Chondrocyte (in vitro differentiated cells): ENCODE measurements around the gene LRRC73. TPM values are rescaled to one million over a fixed set of nuclear protein-coding genes. Genes with fewer than 3 reads are reported as not detected.

Experiments used
- DNase-seq: peaks from one replicate; pipeline ENCODE4 v3.0.0; 2021; ENCODE audit warnings: mixed read lengths, low spot score
- H3K27ac Mint-ChIP-seq: one replicate; pipeline ENCODE4 v1.8.0; 2021; ENCODE audit warnings: mild to moderate bottlenecking, moderate library complexity, mixed read lengths; ENCODE audit not compliant: unreplicated experiment
- H3K27me3 Mint-ChIP-seq: 2 replicates; pipeline ENCODE4 v1.8.0; 2021; ENCODE audit warnings: low read depth, mixed read lengths
- H3K36me3 Mint-ChIP-seq: 2 replicates; pipeline ENCODE4 v1.8.0; 2021; ENCODE audit warnings: low read depth, mixed read lengths
- H3K4me1 Mint-ChIP-seq: 2 replicates; pipeline ENCODE4 v1.8.0; 2021; ENCODE audit warnings: low read depth, mild to moderate bottlenecking, mixed read lengths
- H3K4me3 Mint-ChIP-seq: one replicate; pipeline ENCODE4 v1.8.0; 2021; ENCODE audit warnings: mild to moderate bottlenecking, moderate library complexity, mixed read lengths; ENCODE audit not compliant: unreplicated experiment
- H3K9me3 Mint-ChIP-seq: 2 replicates; pipeline ENCODE4 v1.8.0; 2021; ENCODE audit warnings: low read depth, mixed read lengths
- total RNA-seq: library from RNA; stranded (reverse); gene quantifications from 3 replicates; pipeline ENCODE4 v1.2.1, GENCODE V29; 2021
- TF ChIP-seq, protein P1 (sequence below): fragments of 200-600 bp; sonication (generic); IDR thresholded peaks from 2 replicates; pipeline ENCODE4 v1.5.0; 2021; ENCODE audit warnings: antibody characterized with exemption, mild to moderate bottlenecking, moderate library complexity

Gene LRRC73
- total RNA-seq, 1 donor from 2014 or later = 0.62 TPM

DNA sequence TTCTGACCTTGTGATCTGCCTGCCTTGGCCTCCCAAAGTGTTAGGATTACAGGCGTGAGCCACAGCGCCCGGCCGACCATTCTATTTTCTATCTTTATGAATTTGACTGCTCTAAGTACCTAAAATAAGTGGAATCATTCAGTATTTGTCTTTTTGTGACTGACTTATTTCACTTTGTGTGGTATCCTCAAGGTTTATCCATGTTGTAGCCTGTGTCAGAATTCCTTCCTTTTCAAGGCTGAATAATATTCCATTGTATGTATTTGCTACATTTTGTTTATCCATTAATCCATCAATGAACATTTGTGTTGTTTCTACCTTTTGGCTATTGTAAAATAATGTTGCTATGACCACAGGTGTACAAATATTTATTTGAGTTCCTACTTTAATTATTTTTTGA is 37.6 kb downstream of the LRRC73 start:
- H3K4me3 Mint-ChIP-seq = no peak overlapping the region
- no peaks in the 10 kb centered on the region for H3K9me3 Mint-ChIP-seq
- H3K36me3 Mint-ChIP-seq = no peaks in the 10 kb centered on the region
- peaks cover 9% of the 10 kb centered on the region for H3K4me1 Mint-ChIP-seq
- peaks cover 13% of the 10 kb centered on the region for H3K27me3 Mint-ChIP-seq
- TF ChIP-seq, protein P1, sequence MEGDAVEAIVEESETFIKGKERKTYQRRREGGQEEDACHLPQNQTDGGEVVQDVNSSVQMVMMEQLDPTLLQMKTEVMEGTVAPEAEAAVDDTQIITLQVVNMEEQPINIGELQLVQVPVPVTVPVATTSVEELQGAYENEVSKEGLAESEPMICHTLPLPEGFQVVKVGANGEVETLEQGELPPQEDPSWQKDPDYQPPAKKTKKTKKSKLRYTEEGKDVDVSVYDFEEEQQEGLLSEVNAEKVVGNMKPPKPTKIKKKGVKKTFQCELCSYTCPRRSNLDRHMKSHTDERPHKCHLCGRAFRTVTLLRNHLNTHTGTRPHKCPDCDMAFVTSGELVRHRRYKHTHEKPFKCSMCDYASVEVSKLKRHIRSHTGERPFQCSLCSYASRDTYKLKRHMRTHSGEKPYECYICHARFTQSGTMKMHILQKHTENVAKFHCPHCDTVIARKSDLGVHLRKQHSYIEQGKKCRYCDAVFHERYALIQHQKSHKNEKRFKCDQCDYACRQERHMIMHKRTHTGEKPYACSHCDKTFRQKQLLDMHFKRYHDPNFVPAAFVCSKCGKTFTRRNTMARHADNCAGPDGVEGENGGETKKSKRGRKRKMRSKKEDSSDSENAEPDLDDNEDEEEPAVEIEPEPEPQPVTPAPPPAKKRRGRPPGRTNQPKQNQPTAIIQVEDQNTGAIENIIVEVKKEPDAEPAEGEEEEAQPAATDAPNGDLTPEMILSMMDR = no peak
- H3K27ac Mint-ChIP-seq = no peak overlapping the region
- DNase-seq = no peak

DNA sequence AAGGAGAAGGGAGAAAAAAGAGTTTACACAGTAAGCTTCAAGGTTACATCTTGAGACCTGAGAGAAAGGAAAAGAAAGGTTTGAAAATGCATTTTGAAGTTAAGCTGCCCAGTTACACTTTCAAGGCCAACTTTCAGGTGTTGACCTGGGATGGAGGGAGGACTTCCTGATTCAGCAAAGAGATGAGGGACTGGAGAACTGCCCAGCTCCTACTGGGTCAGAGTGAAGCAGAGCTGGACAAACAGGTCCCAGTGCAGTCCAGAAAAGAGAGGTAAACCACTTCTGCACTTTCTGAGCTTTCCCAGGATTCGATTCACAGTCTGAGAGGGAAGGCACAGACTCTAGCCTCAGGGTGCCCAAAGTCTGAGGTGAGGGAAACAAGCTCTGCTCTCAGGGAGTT is 38.7 kb downstream of the LRRC73 start:
- no peak for DNase-seq
- TF ChIP-seq, protein P1 = no peak

DNA sequence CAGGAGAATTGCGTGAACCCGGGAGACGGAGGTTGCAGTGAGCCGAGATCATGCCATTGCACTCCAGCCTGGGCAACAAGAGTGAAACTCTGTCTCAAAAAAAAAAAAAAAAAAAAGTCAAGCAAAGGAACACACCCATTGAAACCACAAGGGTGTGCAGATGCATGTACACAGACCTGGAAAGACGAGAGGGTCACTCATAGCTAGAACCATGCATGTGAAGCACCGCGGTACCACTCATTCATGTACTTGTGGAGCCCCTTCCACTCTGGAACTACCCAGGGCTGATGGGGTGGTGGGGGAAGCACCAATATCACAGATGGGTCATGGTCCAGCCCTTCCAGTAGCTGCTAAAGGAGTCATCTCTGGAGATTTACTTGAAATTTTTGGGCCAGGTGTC is 40.2 kb downstream of the LRRC73 start:
- H3K4me3 Mint-ChIP-seq = no peak overlapping the region
- H3K36me3 Mint-ChIP-seq = no peaks in the 10 kb centered on the region
- TF ChIP-seq, protein P1 = no peak

More for the DNA sequence above, 38.7 kb downstream of the LRRC73 start:
- H3K27me3 Mint-ChIP-seq = peaks cover 14% of the 10 kb centered on the region
- H3K27ac Mint-ChIP-seq = no peak overlapping the region
- H3K4me3 Mint-ChIP-seq = no peak overlapping the region
- no peaks in the 10 kb centered on the region for H3K36me3 Mint-ChIP-seq
- no peaks in the 10 kb centered on the region for H3K4me1 Mint-ChIP-seq
- H3K9me3 Mint-ChIP-seq = no peaks in the 10 kb centered on the region

DNA sequence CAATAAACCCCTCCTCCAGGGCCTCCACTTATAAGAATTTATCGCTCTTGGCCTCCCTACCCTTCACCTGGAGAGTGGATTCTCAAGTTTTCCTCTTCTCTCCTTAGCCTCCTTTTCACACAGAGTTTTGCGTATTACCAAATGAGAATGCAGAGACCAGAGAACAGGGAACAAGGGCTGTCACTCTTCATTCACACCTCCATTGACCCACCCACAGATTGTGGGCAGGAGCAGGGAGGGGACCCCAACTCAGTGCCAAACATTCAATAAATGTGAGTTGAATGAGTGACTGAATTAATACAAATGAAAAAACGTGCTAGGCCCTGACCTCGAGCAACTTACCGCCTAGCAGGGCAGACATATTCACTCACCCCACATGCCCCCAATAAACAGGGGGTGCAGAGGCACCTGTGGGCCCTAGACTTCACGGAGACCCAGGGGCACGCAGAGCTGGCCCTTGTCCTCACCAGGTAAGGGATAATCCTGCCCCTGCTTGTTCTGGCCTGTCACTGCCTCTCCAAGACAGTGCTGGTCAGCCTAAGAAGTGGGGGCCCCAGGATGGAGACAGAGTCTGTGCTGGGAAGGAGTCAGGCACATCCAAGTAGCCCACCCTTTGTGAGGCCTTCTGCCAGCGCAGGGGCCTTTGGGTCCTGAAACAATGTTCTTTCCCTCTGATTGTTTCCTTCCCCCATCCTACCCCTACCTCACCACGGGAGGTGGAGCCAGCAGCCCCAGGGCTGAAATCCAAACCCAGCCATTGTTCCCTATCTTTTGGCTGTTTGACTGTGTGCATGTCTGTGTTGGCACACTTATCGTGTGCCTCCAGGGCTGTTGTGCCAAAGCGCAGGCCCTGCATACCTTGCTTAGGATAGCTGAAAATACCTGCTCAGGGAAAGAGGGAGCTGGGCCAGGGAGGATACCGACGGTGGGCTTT is 41.1 kb downstream of the LRRC73 start:
- no peaks in the 10 kb centered on the region for H3K4me1 Mint-ChIP-seq
- TF ChIP-seq, protein P1 = no peak
- H3K27ac Mint-ChIP-seq = no peak overlapping the region
- no peaks in the 10 kb centered on the region for H3K9me3 Mint-ChIP-seq
- H3K36me3 Mint-ChIP-seq = no peaks in the 10 kb centered on the region
- no peak for DNase-seq
- H3K4me3 Mint-ChIP-seq = no peak overlapping the region
- H3K27me3 Mint-ChIP-seq = peaks cover 14% of the 10 kb centered on the region

More for the DNA sequence above, 40.2 kb downstream of the LRRC73 start:
- Mint-ChIP-seq H3K9me3 (no peaks in the 10 kb centered on the region), H3K27ac (no peak overlapping the region), H3K27me3 (peaks cover 14% of the 10 kb centered on the region), H3K4me1 (no peaks in the 10 kb centered on the region)
- DNase-seq = no peak

DNA sequence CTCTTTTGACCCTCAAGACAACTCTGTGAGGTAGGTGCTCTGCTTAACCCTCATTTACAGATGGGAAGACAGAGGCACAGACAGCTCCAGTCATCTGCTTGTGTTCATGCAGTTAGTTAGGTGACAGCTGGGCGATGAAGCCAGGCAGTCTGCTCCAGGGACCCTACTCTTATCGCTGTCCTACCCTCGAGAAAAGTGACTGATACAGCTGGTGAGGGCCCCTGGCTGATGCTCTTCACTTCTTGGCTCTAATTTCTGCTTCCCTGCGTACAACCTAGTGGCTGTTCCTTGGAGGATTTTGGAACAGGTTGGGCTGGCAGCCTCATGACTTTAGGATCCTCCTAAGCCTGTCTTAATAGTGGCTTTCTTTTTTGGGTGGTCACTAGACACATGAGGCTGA is 41.9 kb downstream of the LRRC73 start:
- no peaks in the 10 kb centered on the region for H3K36me3 Mint-ChIP-seq
- DNase-seq = no peak
- H3K27ac Mint-ChIP-seq = no peak overlapping the region
- H3K27me3 Mint-ChIP-seq = peaks cover 17% of the 10 kb centered on the region
- no peak overlapping the region for H3K4me3 Mint-ChIP-seq
- H3K9me3 Mint-ChIP-seq = no peaks in the 10 kb centered on the region
- no peaks in the 10 kb centered on the region for H3K4me1 Mint-ChIP-seq
- TF ChIP-seq, protein P1 = no peak
